ENCODE data around the gene SSR1. TPM values are rescaled to one million over a fixed set of nuclear protein-coding genes. Genes with fewer than 3 reads are reported as not detected.
"Not testable (repeated sequence)": the region's sequence is repeated elsewhere in the genome, so short reads cannot be mapped to it uniquely, and the experiment has no call there.

SSR1 gene
- total RNA-seq, 1 experiment from 2014 or later, result 102 TPM

DNA sequence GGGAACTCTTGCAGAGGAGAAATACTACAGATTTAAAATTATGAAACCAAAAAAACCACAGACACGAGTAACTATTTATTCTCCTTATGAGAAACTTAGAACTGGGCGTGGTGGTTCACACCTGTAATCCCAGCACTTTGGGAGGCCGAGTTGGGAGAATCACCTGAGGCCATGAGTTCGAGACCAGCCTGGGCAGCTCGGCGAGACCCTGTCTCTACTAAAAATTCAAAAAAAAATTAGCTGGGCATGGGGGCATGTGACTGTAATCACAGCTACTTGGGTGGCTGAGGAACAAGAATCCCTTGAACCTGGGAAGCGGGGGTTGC lies 36.8 kb downstream of the SSR1 start:
- H3K9ac ChIP-seq (ENCODE audit: extremely low read depth, insufficient read length, low read length), result no peak overlapping the region
- no peaks in the 10 kb centered on the region for H3K79me1 ChIP-seq (ENCODE audit: insufficient read depth, low read depth, low read length, poor library complexity, severe bottlenecking)
- H2BK15ac ChIP-seq (ENCODE audit: low read depth, low read length), result no peak overlapping the region
- no peaks in the 10 kb centered on the region; a peak in 1 of 7 replicates for H3K36me3 Mint-ChIP-seq (ENCODE audit: insufficient read depth in 1 of 3, low read depth in 3 of 3)
- H2BK20ac ChIP-seq (ENCODE audit: low read depth, low read length, poor library complexity, severe bottlenecking), result no peak overlapping the region
- no peaks in the 10 kb centered on the region; a peak in 2 of 5 replicates for H3K9me3 Mint-ChIP-seq
- no peak overlapping the region for H4K5ac ChIP-seq (ENCODE audit: insufficient read length, low read depth, low read length)
- H3K18ac ChIP-seq (ENCODE audit: insufficient read length, low read depth, low read length), result no peak overlapping the region
- no peaks in the 10 kb centered on the region for H3K27me3 ChIP-seq (ENCODE audit: insufficient read depth, low read length)
- peaks cover 2 to 5% of the 10 kb centered on the region in 2 experiments; a peak in 3 of 4 replicates for H3K4me1 Mint-ChIP-seq
- no peak overlapping the region for H4K8ac ChIP-seq (replicated peaks; ENCODE audit: insufficient read length, low read depth, low read length)
- no peaks in the 10 kb centered on the region for H4K20me1 ChIP-seq (ENCODE audit: control insufficient read depth, insufficient read depth, insufficient read length)
- H3K23ac ChIP-seq (ENCODE audit: insufficient read length, low read depth, low read length), result no peak overlapping the region
- WGBS (ENCODE audit: extremely low coverage, insufficient read length, low lambda C conversion rate), result no CpG with 5 or more reads among the region's 7 CpGs
- no peak overlapping the region for H2BK5ac ChIP-seq (ENCODE audit: insufficient read length, low read length)
- no peak overlapping the region for H2BK120ac ChIP-seq (ENCODE audit: low read depth, low read length, poor library complexity, severe bottlenecking)
- H3K56ac ChIP-seq (ENCODE audit: insufficient read length, low read depth, low read length), result no peak overlapping the region
- H3K27me3 Mint-ChIP-seq (ENCODE audit: low read depth), result no peaks in the 10 kb centered on the region
- H3K4me2 ChIP-seq (ENCODE audit: insufficient read depth, insufficient read length, low read length), result no peak overlapping the region
- no peak overlapping the region; a peak in 1 of 7 replicates for H3K27ac Mint-ChIP-seq
- no peaks in the 10 kb centered on the region for H3K79me2 ChIP-seq (ENCODE audit: insufficient read depth, low read length)
- no peak overlapping the region for H2BK12ac ChIP-seq (ENCODE audit: insufficient read length, low read depth, low read length)
- H3K4ac ChIP-seq (ENCODE audit: low read depth, low read length), result no peak overlapping the region
- H3K14ac ChIP-seq (ENCODE audit: insufficient read depth, low read length), result no peak overlapping the region
- H3K9me3 ChIP-seq (ENCODE audit: control insufficient read depth, low read depth, low read length), result no peaks in the 10 kb centered on the region
- H2AFZ ChIP-seq (ENCODE audit: low read length), result no peak overlapping the region
- H3K23me2 ChIP-seq (ENCODE audit: insufficient read length, low read depth, low read length, poor library complexity, severe bottlenecking), result no peaks in the 10 kb centered on the region
- no peak for DNase-seq
- no peak overlapping the region for H4K91ac ChIP-seq (ENCODE audit: insufficient read length, low read depth, low read length)
- no peaks in the 10 kb centered on the region for H3K4me1 ChIP-seq (ENCODE audit: insufficient read depth, low read length)
- TF ChIP-seq, protein P1, sequence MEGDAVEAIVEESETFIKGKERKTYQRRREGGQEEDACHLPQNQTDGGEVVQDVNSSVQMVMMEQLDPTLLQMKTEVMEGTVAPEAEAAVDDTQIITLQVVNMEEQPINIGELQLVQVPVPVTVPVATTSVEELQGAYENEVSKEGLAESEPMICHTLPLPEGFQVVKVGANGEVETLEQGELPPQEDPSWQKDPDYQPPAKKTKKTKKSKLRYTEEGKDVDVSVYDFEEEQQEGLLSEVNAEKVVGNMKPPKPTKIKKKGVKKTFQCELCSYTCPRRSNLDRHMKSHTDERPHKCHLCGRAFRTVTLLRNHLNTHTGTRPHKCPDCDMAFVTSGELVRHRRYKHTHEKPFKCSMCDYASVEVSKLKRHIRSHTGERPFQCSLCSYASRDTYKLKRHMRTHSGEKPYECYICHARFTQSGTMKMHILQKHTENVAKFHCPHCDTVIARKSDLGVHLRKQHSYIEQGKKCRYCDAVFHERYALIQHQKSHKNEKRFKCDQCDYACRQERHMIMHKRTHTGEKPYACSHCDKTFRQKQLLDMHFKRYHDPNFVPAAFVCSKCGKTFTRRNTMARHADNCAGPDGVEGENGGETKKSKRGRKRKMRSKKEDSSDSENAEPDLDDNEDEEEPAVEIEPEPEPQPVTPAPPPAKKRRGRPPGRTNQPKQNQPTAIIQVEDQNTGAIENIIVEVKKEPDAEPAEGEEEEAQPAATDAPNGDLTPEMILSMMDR (conservative IDR thresholded peaks at IDR 0.05), result no peak; the same call in 1 of the 3 replicates
- H3T11ph ChIP-seq (ENCODE audit: low read length), result no peak overlapping the region
- no peak overlapping the region for H3K4me3 Mint-ChIP-seq
- H3K27ac ChIP-seq (ENCODE audit: insufficient read length, low read depth, low read length), result no peak overlapping the region
- H2AK5ac ChIP-seq (ENCODE audit: insufficient read length, low read length), result no peak overlapping the region

DNA sequence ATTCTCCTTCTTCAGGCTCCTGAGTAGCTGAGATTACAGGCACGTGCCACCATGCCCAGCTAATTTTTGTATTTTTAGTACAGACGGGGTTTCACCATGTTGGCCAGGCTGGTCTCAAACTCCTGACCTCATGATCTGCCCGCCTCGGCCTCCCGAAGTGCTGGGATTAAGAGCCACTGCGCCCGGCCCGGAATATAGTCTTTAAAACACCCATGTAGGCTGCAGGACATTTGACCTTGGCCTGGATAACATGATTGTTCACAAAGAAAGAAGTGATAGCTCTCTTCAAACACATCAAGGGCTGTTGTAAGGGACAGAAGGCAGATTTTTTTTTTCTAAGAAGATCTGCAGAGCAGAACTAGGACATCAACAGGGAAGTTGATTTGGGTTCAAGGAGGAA lies 38.5 kb downstream of the SSR1 start:
- H3K4me1 ChIP-seq (ENCODE audit: insufficient read depth, low read length); H3K4me2 ChIP-seq (ENCODE audit: insufficient read depth, insufficient read length, low read length); H4K8ac ChIP-seq (replicated peaks; ENCODE audit: insufficient read length, low read depth, low read length); H3K14ac ChIP-seq (ENCODE audit: insufficient read depth, low read length); H2BK12ac ChIP-seq (ENCODE audit: insufficient read length, low read depth, low read length); H3K18ac ChIP-seq (ENCODE audit: insufficient read length, low read depth, low read length); H3K9me3 Mint-ChIP-seq; H3K9ac ChIP-seq (ENCODE audit: extremely low read depth, insufficient read length, low read length); H3K4me1 Mint-ChIP-seq; H3K79me2 ChIP-seq (ENCODE audit: insufficient read depth, low read length); H3K36me3 Mint-ChIP-seq (ENCODE audit: insufficient read depth in 1 of 3, low read depth in 3 of 3); H3K23me2 ChIP-seq (ENCODE audit: insufficient read length, low read depth, low read length, poor library complexity, severe bottlenecking); H3K27ac ChIP-seq (ENCODE audit: insufficient read length, low read depth, low read length); H4K5ac ChIP-seq (ENCODE audit: insufficient read length, low read depth, low read length); H4K20me1 ChIP-seq (ENCODE audit: control insufficient read depth, insufficient read depth, insufficient read length); H3K79me1 ChIP-seq (ENCODE audit: insufficient read depth, low read depth, low read length, poor library complexity, severe bottlenecking); H4K91ac ChIP-seq (ENCODE audit: insufficient read length, low read depth, low read length); H3K56ac ChIP-seq (ENCODE audit: insufficient read length, low read depth, low read length); H2AFZ ChIP-seq (ENCODE audit: low read length); H3K27me3 Mint-ChIP-seq (ENCODE audit: low read depth); H3K27me3 ChIP-seq (ENCODE audit: insufficient read depth, low read length); H2BK20ac ChIP-seq (ENCODE audit: low read depth, low read length, poor library complexity, severe bottlenecking); H2AK5ac ChIP-seq (ENCODE audit: insufficient read length, low read length); H2BK5ac ChIP-seq (ENCODE audit: insufficient read length, low read length); H3K4me3 Mint-ChIP-seq; H3K27ac Mint-ChIP-seq; H2BK15ac ChIP-seq (ENCODE audit: low read depth, low read length); H3K4ac ChIP-seq (ENCODE audit: low read depth, low read length); H3K9me3 ChIP-seq (ENCODE audit: control insufficient read depth, low read depth, low read length); H3K23ac ChIP-seq (ENCODE audit: insufficient read length, low read depth, low read length); DNase-seq; H3T11ph ChIP-seq (ENCODE audit: low read length); H2BK120ac ChIP-seq (ENCODE audit: low read depth, low read length, poor library complexity, severe bottlenecking): not testable (repeated sequence)
- no CpG with 5 or more reads among the region's 8 CpGs for WGBS (ENCODE audit: extremely low coverage, insufficient read length, low lambda C conversion rate)

All from H9 (cell line).